Ascending aorta (tissue), 2 donors: ENCODE results near the gene NLGN1. TPM values are rescaled to one million over a fixed set of nuclear protein-coding genes. Genes with fewer than 3 reads are reported as not detected.

Experiments
- DNase-seq, 2 donors: peaks; one replicate each; pipeline ENCODE4 v3.0.0-alpha.2; 2019; ENCODE audit warnings: low spot score in 2 of 2
- H3K27ac ChIP-seq, 2 donors: fragments of 200-600 bp; sonication (generic); one replicate each; pipeline ENCODE4 v1.5.1; 2016 to 2017; ENCODE audit warnings: mild to moderate bottlenecking in 1 of 2
- H3K27me3 ChIP-seq: fragments of 200-600 bp; sonication (generic); one replicate; pipeline ENCODE4 v1.5.1; 2017
- H3K36me3 ChIP-seq, 2 donors: fragments of 200-600 bp; sonication (generic); one replicate each; pipeline ENCODE4 v1.5.1; 2016
- H3K4me1 ChIP-seq, 2 donors: fragments of 200-600 bp; sonication (generic); one replicate each; pipeline ENCODE4 v1.5.1; 2016 to 2017; ENCODE audit warnings: mild to moderate bottlenecking in 1 of 2
- H3K4me3 ChIP-seq, 2 donors: fragments of 200-600 bp; sonication (generic); one replicate each; pipeline ENCODE4 v1.5.1; 2016 to 2017; ENCODE audit warnings: mild to moderate bottlenecking in 1 of 2
- H3K9me3 ChIP-seq, 2 donors: fragments of 200-600 bp; sonication (generic); one replicate each; pipeline ENCODE4 v1.5.1; 2016
- intact Hi-C: fragments of 100-400 bp; cut with DNase I; formaldehyde crosslinking; loops from one replicate; pipeline ENCODE4 v1.15.1; 2023
- total RNA-seq: library from RNA; depleted of rRNA; stranded (reverse); fragments of >200 nt; gene quantifications from one replicate; pipeline ENCODE4 v1.1.0, GENCODE V29; 2016
- TF ChIP-seq, protein P1 (sequence below), 3 experiments: fragments of 200-600 bp in 2 of 3; fragments of 450-650 bp in 1 of 3; sonication (generic) in 2 of 3; IDR thresholded peaks; one replicate each; pipeline ENCODE4 v1.5.1; 2016 to 2019; ENCODE audit warnings: antibody characterized with exemption in 3 of 3, mild to moderate bottlenecking in 1 of 3, moderate library complexity in 1 of 3

NLGN1 gene
- total RNA-seq, 1 donor from 2014 or later = 5.2 TPM

DNA sequence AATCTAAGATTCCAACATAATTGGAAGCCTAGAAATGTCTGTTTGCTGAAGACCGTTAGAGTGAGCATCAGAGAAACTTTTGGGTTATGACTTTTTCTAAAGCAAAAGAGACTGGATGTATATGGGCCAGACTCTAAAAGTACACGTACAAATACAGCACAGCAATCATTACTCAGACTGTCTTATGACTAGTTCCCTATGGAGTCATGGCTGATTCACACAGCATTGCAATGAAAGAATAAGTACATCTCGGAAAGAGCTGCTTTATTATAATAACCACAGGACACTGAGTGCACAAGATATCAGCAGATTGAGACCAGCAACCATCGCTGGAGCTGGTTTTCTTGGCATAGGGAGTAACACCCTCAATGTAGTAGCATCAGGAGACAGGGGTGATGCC is 618.6 kb downstream of the NLGN1 start:
- Histone ChIP-seq H3K9me3 (no peaks in the 10 kb centered on the region), H3K27ac (no peak overlapping the region)
- no peak for DNase-seq

DNA sequence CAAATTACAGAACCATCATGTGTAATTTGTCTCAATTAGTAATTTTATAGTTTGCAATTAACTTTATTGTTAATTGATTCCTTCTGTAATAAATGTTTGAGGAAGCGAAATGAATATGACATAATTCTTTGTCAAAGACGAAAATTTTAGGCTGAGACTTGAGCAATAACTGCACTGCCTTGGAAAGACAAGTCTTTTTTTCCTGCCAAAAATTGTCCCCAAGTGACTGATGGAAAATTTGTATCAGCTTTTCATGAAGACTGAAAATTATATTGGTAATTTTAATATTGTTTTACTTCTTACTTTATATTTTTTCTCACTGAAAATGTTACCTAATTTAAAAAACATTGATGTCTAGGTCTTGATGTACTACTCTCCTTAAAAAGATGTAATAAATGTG is 622.6 kb downstream of the NLGN1 start:
- no peak for DNase-seq
- Histone ChIP-seq H3K36me3 (no peaks in the 10 kb centered on the region), H3K4me1 (no peaks in the 10 kb centered on the region), H3K9me3 (no peaks in the 10 kb centered on the region), H3K27ac (no peak overlapping the region), H3K27me3 (no peaks in the 10 kb centered on the region), H3K4me3 (no peak overlapping the region)
- intact Hi-C loops = no loop called here
- TF ChIP-seq, protein P1, sequence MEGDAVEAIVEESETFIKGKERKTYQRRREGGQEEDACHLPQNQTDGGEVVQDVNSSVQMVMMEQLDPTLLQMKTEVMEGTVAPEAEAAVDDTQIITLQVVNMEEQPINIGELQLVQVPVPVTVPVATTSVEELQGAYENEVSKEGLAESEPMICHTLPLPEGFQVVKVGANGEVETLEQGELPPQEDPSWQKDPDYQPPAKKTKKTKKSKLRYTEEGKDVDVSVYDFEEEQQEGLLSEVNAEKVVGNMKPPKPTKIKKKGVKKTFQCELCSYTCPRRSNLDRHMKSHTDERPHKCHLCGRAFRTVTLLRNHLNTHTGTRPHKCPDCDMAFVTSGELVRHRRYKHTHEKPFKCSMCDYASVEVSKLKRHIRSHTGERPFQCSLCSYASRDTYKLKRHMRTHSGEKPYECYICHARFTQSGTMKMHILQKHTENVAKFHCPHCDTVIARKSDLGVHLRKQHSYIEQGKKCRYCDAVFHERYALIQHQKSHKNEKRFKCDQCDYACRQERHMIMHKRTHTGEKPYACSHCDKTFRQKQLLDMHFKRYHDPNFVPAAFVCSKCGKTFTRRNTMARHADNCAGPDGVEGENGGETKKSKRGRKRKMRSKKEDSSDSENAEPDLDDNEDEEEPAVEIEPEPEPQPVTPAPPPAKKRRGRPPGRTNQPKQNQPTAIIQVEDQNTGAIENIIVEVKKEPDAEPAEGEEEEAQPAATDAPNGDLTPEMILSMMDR (IDR thresholded peaks at IDR 0.05) = no peak

More for the DNA sequence above, 618.6 kb downstream of the NLGN1 start:
- no peaks in the 10 kb centered on the region for H3K27me3 ChIP-seq
- H3K36me3 ChIP-seq = no peaks in the 10 kb centered on the region
- H3K4me1 ChIP-seq = no peaks in the 10 kb centered on the region
- no peak overlapping the region for H3K4me3 ChIP-seq
- intact Hi-C loops = no loop called here
- TF ChIP-seq, protein P1 (IDR thresholded peaks at IDR 0.05) = no peak

DNA sequence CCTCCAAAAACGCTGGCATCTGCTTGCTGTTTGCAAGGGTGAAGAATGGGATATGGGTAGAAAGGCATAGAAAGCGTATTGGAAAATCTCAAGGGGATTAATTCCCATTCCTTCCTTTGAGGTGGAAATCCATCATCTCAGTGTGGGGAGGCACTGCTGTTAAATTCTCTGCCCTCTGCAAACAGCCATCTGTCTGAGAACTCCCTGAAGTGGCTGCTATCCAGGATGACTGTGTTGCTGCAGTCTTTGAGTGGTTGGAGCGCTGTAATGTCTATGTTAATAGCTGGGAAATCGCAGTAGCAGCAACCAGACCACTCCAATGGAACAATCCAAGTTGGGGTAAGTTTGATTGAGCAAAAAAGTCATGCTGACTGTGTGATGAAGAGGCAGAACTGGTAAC is 625.9 kb downstream of the NLGN1 start:
- TF ChIP-seq, protein P1 (IDR thresholded peaks at IDR 0.05) = no peak
- Histone ChIP-seq H3K9me3 (peaks cover 0 to 2% of the 10 kb centered on the region in 2 donors), H3K4me1 (no peaks in the 10 kb centered on the region), H3K4me3 (no peak overlapping the region), H3K36me3 (no peaks in the 10 kb centered on the region), H3K27me3 (no peaks in the 10 kb centered on the region), H3K27ac (no peak overlapping the region)
- no peak for DNase-seq
- intact Hi-C loops = no loop called here

DNA sequence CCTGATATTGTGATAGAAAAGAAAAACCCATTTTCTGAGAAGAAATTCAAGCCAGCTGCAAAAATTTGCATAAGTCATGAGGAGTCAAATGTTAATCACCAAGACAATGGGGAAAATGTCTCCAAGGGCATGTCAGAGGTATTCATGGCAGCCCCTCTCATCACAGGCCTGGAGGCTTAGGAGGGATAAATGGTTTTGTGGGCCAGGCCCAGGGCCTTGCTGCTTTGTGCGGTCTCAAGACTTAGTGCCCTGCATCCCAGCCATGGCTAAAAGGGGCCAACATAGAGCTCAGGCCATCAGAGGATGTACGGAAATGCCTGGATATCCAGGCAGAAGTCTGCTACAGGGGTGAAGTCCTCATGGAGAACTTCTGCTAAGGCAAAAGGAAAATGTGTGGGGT is 631.1 kb downstream of the NLGN1 start:
- H3K36me3 ChIP-seq = no peaks in the 10 kb centered on the region
- H3K27ac ChIP-seq = no peak overlapping the region
- TF ChIP-seq, protein P1 (IDR thresholded peaks at IDR 0.05) = no peak
- peaks cover 0 to 13% of the 10 kb centered on the region in 2 donors for H3K9me3 ChIP-seq
- no peak overlapping the region for H3K4me3 ChIP-seq
- H3K4me1 ChIP-seq = no peaks in the 10 kb centered on the region
- no peak for DNase-seq
- intact Hi-C loops = no loop called here
- H3K27me3 ChIP-seq = no peaks in the 10 kb centered on the region

DNA sequence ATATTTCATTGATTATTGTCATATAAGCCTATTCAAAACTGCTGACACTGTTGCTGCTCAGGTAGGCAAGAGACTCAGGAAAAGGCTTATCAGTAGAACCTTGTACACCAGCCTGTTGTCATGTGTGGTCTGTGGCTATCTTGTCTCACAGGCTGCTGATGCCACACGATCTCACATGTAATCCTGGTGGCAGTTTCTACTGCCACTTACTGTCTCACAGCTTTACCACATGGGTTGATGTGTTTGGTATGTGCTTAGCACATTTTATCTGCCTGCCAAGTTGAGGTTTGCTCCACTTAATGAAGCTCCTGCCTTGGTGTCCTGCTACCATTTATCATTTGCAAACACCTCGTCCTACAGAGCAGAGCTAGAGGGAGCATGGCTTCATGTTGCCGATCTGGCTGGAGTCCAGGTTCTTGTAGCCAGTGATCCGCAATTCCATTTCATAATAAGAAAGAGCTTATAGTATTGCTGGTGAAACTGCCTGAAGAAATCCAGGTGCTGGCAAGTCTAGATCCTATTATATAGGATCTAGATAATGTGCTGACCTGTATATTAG is 637.9 kb downstream of the NLGN1 start:
- Histone ChIP-seq H3K36me3 (no peaks in the 10 kb centered on the region), H3K4me1 (no peaks in the 10 kb centered on the region), H3K27ac (no peak overlapping the region), H3K4me3 (no peak overlapping the region), H3K9me3 (no peaks in the 10 kb centered on the region), H3K27me3 (no peaks in the 10 kb centered on the region)
- intact Hi-C loops = no loop called here
- no peak for DNase-seq
- TF ChIP-seq, protein P1 (IDR thresholded peaks at IDR 0.05) = no peak

DNA sequence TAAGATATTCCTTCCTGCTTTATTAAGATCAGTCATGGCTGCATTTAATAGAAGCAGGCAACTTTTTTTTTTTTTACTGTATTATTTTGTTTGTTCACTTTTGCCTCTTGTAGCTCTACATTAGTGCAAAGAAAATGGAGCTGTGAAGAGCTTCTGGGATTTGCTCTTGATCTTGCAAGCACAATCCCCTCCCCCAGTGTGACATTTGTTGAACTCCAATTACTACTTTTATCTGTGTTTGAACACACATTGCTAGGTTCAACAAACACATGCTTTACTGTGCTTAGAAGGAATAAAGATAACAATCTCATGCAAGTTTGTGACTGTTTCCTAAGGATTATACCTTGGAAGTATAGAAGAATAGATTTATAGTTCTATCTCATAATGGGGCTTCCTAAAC is 648.8 kb downstream of the NLGN1 start:
- no peaks in the 10 kb centered on the region for H3K27me3 ChIP-seq
- intact Hi-C loops = no loop called here
- no peaks in the 10 kb centered on the region for H3K9me3 ChIP-seq
- no peaks in the 10 kb centered on the region for H3K4me1 ChIP-seq
- no peaks in the 10 kb centered on the region for H3K36me3 ChIP-seq
- H3K4me3 ChIP-seq = no peak overlapping the region
- no peak overlapping the region for H3K27ac ChIP-seq
- no peak for DNase-seq
- TF ChIP-seq, protein P1 (IDR thresholded peaks at IDR 0.05) = no peak
